VCaP (cell line): ENCODE results near the gene SLC12A3.

Source experiments
- H3K27ac ChIP-seq: fragments of 450-650 bp; 2 replicates; pipeline ENCODE4 v1.5.1; 2017
- TF ChIP-seq, protein P1 (sequence below): fragments of 450-650 bp; conservative IDR thresholded peaks from 2 replicates; pipeline ENCODE4 v1.5.1; 2017; ENCODE audit warnings: mild to moderate bottlenecking, moderate library complexity

Gene SLC12A3

GRCh38 chr16:56896244-56896643 lies 31.2 kb downstream of the SLC12A3 start:
- H3K27ac ChIP-seq = no peak overlapping the region
- TF ChIP-seq, protein P1, sequence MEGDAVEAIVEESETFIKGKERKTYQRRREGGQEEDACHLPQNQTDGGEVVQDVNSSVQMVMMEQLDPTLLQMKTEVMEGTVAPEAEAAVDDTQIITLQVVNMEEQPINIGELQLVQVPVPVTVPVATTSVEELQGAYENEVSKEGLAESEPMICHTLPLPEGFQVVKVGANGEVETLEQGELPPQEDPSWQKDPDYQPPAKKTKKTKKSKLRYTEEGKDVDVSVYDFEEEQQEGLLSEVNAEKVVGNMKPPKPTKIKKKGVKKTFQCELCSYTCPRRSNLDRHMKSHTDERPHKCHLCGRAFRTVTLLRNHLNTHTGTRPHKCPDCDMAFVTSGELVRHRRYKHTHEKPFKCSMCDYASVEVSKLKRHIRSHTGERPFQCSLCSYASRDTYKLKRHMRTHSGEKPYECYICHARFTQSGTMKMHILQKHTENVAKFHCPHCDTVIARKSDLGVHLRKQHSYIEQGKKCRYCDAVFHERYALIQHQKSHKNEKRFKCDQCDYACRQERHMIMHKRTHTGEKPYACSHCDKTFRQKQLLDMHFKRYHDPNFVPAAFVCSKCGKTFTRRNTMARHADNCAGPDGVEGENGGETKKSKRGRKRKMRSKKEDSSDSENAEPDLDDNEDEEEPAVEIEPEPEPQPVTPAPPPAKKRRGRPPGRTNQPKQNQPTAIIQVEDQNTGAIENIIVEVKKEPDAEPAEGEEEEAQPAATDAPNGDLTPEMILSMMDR = no peak

GRCh38 chr16:56897026-56897799 lies 32.2 kb downstream of the SLC12A3 start:
- TF ChIP-seq, protein P1 = no peak
- no peak overlapping the region for H3K27ac ChIP-seq

DNA sequence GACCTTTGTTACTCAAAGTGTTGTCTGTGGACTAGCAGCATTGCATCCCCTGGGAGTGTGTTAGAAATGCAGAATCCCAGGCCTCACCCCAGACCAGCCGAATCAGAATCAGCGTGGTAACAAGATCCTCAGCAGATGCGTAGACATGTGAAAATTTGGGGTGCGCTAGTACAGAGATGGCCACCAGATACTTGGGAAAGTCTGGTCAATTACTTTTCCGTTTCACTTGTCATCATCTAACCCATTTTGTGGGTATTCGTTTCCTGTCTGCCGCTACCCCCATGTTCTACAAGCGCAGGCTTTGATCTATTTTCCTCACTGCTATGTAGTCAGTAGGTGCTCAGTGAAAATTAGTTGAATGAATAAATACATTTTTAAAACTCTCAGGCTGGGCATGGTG lies 33.8 kb downstream of the SLC12A3 start:
- H3K27ac ChIP-seq = no peak overlapping the region
- TF ChIP-seq, protein P1 = no peak

DNA sequence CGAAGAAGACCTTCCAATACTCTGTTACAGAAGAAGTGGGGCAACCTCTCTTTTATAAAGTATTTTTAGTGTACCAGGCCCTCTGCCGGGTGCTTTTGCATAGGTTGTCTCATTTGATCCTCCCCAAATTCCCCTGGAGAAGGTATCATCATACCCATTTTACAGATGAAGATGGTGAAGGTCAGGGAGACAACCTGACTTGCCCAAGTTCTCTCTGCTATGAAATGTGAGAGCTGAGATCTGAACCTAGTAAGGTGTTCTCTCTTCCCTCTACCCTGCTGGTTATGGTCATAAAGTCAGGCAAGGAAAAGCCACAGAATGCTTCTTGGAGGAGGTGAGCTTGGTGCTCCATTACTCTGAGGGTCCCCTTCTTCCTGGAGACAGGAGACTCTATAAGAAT lies 38.9 kb downstream of the SLC12A3 start:
- TF ChIP-seq, protein P1 = no peak
- H3K27ac ChIP-seq = no peak overlapping the region

DNA sequence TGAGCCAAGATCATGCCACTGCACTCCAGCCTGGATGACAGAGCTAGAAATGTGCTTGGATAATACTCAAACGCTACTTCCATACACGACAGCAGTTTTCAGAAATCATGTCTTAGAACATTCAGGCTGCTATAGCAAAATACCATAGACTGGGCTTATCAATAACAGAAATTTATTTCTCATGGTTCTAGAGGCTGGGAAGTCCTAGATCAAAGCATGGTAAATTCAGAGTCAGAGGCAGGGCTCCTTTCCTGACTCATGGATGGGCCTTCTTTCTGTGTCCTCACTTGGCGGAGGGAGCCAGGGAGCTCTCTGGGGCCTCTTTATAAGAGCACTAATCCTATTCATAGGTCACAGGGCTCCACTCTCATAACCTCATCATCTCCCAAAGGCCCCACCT lies 42.4 kb downstream of the SLC12A3 start:
- H3K27ac ChIP-seq = no peak overlapping the region
- TF ChIP-seq, protein P1 = no peak

- no peak overlapping the region for H3K27ac ChIP-seq
Measured at GRCh38 chr16:56909527-56909979, 44.5 kb downstream of the SLC12A3 start.

DNA sequence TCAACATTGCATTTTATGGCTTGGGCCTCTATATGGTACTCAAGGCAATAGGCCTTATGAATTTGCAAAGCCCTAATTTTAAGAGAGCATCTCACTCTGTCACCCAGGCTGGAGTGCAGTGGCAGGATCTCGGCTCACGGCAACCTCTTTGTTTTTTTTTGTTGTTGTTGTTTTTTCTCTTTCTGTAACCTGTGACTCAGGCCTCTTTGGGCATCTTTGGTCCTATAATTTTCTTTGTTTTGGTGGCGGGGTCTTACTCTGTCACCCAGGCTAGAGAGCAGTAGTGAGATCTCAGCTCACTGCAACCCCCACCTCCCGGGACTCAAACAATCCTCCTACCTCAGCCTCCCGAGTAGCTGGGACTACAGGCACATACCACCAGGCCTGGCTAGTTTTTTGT lies 45.1 kb downstream of the SLC12A3 start:
- H3K27ac ChIP-seq = no peak overlapping the region
- TF ChIP-seq, protein P1 = no peak

More at GRCh38 chr16:56909527-56909979, 44.5 kb downstream of the SLC12A3 start:
- TF ChIP-seq, protein P1 = no peak
